Activated T-cell treated with anti-CD3 and anti-CD28 coated beads for 48 hours (primary cell): ENCODE results near the gene HECW1.
"Not testable (repeated sequence)": the region's sequence is repeated elsewhere in the genome, so short reads cannot be mapped to it uniquely, and the experiment has no call there.

Experiments used
- DNase-seq: peaks from one replicate; pipeline ENCODE4 v3.0.0-alpha.2; 2020; ENCODE audit warnings: low read depth

Gene HECW1

GRCh38 chr7:43210539-43210938, 98.1 kb downstream of the HECW1 start:
- not testable (repeated sequence) for DNase-seq

- no peak for DNase-seq
Observed at GRCh38 chr7:43211286-43211685, 98.8 kb downstream of the HECW1 start.

GRCh38 chr7:43211693-43212092, 99.2 kb downstream of the HECW1 start:
- DNase-seq = no peak

- no peak for DNase-seq
Observed at GRCh38 chr7:43212921-43213320, 100.5 kb downstream of the HECW1 start.

- DNase-seq = no peak
Observed at GRCh38 chr7:43215061-43215460, 102.6 kb downstream of the HECW1 start.

GRCh38 chr7:43217055-43217454, 104.6 kb downstream of the HECW1 start:
- DNase-seq = no peak

GRCh38 chr7:43218901-43219300, 106.5 kb downstream of the HECW1 start:
- not testable (repeated sequence) for DNase-seq

- DNase-seq = no peak
Observed at GRCh38 chr7:43220250-43220649, 107.8 kb downstream of the HECW1 start.

GRCh38 chr7:43220742-43221141, 108.3 kb downstream of the HECW1 start:
- DNase-seq = no peak

GRCh38 chr7:43229801-43230200, 117.4 kb downstream of the HECW1 start:
- no peak for DNase-seq

GRCh38 chr7:43232366-43232765, 119.9 kb downstream of the HECW1 start:
- no peak for DNase-seq

GRCh38 chr7:43234073-43234472, 121.6 kb downstream of the HECW1 start:
- DNase-seq = no peak

GRCh38 chr7:43234968-43235367, 122.5 kb downstream of the HECW1 start:
- no peak for DNase-seq

GRCh38 chr7:43240565-43240964, 128.1 kb downstream of the HECW1 start:
- no peak for DNase-seq

- DNase-seq = no peak
Observed at GRCh38 chr7:43242628-43243255, 130.3 kb downstream of the HECW1 start.

GRCh38 chr7:43244232-43244631, 131.8 kb downstream of the HECW1 start:
- no peak for DNase-seq

- no peak for DNase-seq
Observed at GRCh38 chr7:43244784-43245183, 132.3 kb downstream of the HECW1 start.

GRCh38 chr7:43247757-43248156, 135.3 kb downstream of the HECW1 start:
- DNase-seq = no peak

- no peak for DNase-seq
Observed at GRCh38 chr7:43248553-43248952, 136.1 kb downstream of the HECW1 start.

- DNase-seq = no peak
Observed at GRCh38 chr7:43248961-43249822, 136.7 kb downstream of the HECW1 start.

GRCh38 chr7:43249823-43250145, 137.3 kb downstream of the HECW1 start:
- DNase-seq = no peak

GRCh38 chr7:43260980-43261878, 148.8 kb downstream of the HECW1 start:
- DNase-seq = peak; percentile 39

GRCh38 chr7:43265139-43265538, 152.7 kb downstream of the HECW1 start:
- no peak for DNase-seq
